Peyer's patch (tissue), 4 donors: ENCODE data around the gene FBXO48. TPM values are rescaled to one million over a fixed set of nuclear protein-coding genes. Genes with fewer than 3 reads are reported as not detected.

ENCODE experiments used
- DNase-seq, 3 donors: peaks; one replicate each; pipeline ENCODE4 v3.0.0-alpha.2; 2017 to 2019
- H3K27ac ChIP-seq, 4 donors: fragments of 200-600 bp; sonication (generic); one replicate each; pipeline ENCODE4 v1.5.1; 2016 to 2019
- H3K27me3 ChIP-seq, 2 donors: fragments of 200-600 bp; sonication (generic); one replicate each; pipeline ENCODE4 v1.5.1; 2019
- H3K36me3 ChIP-seq, 3 donors: fragments of 200-600 bp; sonication (generic); one replicate each; pipeline ENCODE4 v1.5.1; 2016 to 2019
- H3K4me1 ChIP-seq, 4 donors: fragments of 200-600 bp; sonication (generic); one replicate each; pipeline ENCODE4 v1.5.1; 2016 to 2019
- H3K4me3 ChIP-seq, 4 donors: fragments of 200-600 bp; sonication (generic); 1 replicate in 3 of 4; 2 replicates in 1 of 4; pipeline ENCODE4 v1.5.1; 2016 to 2019; ENCODE audit warnings: mild to moderate bottlenecking in 1 of 4
- H3K9me3 ChIP-seq, 4 donors: fragments of 200-600 bp; sonication (generic); one replicate each; pipeline ENCODE4 v1.5.1; 2016 to 2019; ENCODE audit warnings: mild to moderate bottlenecking in 1 of 4
- POLR2A ChIP-seq, 2 donors: fragments of 450-650 bp; IDR thresholded peaks; one replicate each; pipeline ENCODE4 v1.5.1; 2017; ENCODE audit warnings: antibody characterized with exemption in 2 of 2, mild to moderate bottlenecking in 2 of 2, moderate library complexity in 2 of 2
- total RNA-seq, 4 donors: library from RNA; depleted of rRNA; stranded (reverse); fragments of >200 nt; gene quantifications; one replicate each; pipeline ENCODE4 v1.1.0, GENCODE V29; 2016
- TF ChIP-seq, protein P1 (sequence below), 6 experiments: fragments of 450-650 bp in 4 of 6; fragments of 200-600 bp in 2 of 6; sonication (generic) in 1 of 6; IDR thresholded peaks; one replicate each; pipeline ENCODE4 v1.5.1; 2017 to 2019; ENCODE audit warnings: antibody characterized with exemption in 6 of 6, mild to moderate bottlenecking in 3 of 6, moderate library complexity in 1 of 6

Gene FBXO48
- total RNA-seq, 4 donors from 2014 or later, result 0.83 to 2.6 (median 1.4) TPM

DNA sequence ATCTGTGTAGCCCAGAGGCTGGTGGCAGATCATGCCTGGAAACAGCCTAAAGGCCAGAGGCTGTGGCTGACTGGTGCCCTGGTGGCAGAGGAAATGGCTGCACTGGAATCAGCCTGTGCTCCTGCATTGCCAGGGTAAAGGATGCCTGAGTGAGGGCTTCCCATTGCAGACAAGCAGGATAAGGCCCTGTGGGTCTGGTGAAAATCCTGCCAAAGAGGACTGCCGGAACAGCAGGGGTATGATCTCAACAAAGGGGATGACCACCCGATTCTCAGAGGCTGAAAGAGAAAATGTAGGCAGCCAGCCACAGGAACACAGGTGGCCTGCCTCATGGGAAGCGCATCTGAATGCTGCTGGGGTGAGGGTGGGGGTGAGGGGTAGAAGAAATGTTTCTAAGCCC is 48.2 kb downstream of the FBXO48 start:
- H3K27me3 ChIP-seq, result no peaks in the 10 kb centered on the region
- no peak overlapping the region for H3K4me3 ChIP-seq
- H3K4me1 ChIP-seq, result peaks cover 0 to 9% (median 0%) of the 10 kb centered on the region in 4 donors
- TF ChIP-seq POLR2A (IDR thresholded peaks at IDR 0.05), result no peak
- TF ChIP-seq, protein P1, sequence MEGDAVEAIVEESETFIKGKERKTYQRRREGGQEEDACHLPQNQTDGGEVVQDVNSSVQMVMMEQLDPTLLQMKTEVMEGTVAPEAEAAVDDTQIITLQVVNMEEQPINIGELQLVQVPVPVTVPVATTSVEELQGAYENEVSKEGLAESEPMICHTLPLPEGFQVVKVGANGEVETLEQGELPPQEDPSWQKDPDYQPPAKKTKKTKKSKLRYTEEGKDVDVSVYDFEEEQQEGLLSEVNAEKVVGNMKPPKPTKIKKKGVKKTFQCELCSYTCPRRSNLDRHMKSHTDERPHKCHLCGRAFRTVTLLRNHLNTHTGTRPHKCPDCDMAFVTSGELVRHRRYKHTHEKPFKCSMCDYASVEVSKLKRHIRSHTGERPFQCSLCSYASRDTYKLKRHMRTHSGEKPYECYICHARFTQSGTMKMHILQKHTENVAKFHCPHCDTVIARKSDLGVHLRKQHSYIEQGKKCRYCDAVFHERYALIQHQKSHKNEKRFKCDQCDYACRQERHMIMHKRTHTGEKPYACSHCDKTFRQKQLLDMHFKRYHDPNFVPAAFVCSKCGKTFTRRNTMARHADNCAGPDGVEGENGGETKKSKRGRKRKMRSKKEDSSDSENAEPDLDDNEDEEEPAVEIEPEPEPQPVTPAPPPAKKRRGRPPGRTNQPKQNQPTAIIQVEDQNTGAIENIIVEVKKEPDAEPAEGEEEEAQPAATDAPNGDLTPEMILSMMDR (IDR thresholded peaks at IDR 0.05), result peak in 1 of 6 experiments; percentile 4
- no peaks in the 10 kb centered on the region for H3K9me3 ChIP-seq
- no peak for DNase-seq
- H3K27ac ChIP-seq, result peak overlapping the region in 1 of 4 donors; percentile 11
- H3K36me3 ChIP-seq, result no peaks in the 10 kb centered on the region

- Histone ChIP-seq H3K4me3 (no peak overlapping the region), H3K36me3 (no peaks in the 10 kb centered on the region), H3K4me1 (peaks cover 0 to 9% (median 0%) of the 10 kb centered on the region in 4 donors), H3K27me3 (no peaks in the 10 kb centered on the region), H3K27ac (peak overlapping the region in 1 of 4 donors; percentile 11), H3K9me3 (no peaks in the 10 kb centered on the region)
- no peak for TF ChIP-seq POLR2A (IDR thresholded peaks at IDR 0.05)
- TF ChIP-seq, protein P1 (IDR thresholded peaks at IDR 0.05), result no peak
- DNase-seq, result no peak
Measured at GRCh38 chr2:68418419-68418818, 48.7 kb downstream of the FBXO48 start.

DNA sequence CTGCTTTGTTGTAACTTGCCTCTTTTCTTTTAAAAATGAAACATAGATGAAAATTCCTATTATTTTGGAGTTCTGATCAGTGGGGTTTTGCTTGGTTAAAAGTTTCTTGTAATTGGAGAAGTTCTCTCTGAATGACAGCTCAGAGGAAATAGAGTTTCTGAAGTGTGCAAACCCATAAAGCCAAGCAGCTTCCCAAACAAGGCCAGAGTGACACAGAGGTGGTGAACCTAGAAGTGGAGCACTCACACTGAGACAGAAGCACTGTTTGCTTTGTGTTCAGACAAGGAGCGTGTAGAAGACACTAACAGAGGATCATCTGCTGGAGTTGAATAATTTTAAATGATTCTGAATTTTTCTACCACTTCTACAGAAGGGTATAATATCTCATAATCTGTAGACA is 49.2 kb downstream of the FBXO48 start:
- no peak for TF ChIP-seq POLR2A (IDR thresholded peaks at IDR 0.05)
- TF ChIP-seq, protein P1 (IDR thresholded peaks at IDR 0.05), result no peak
- H3K4me1 ChIP-seq, result peaks cover 0 to 9% (median 0%) of the 10 kb centered on the region in 4 donors
- H3K9me3 ChIP-seq, result no peaks in the 10 kb centered on the region
- no peak overlapping the region for H3K4me3 ChIP-seq
- no peaks in the 10 kb centered on the region for H3K27me3 ChIP-seq
- DNase-seq, result peak in 1 of 3 donors; percentile 29
- H3K36me3 ChIP-seq, result no peaks in the 10 kb centered on the region
- no peak overlapping the region for H3K27ac ChIP-seq

GRCh38 chr2:68416081-68416675 is 50.9 kb downstream of the FBXO48 start:
- Histone ChIP-seq H3K9me3 (no peaks in the 10 kb centered on the region), H3K27ac (no peak overlapping the region), H3K4me1 (peaks cover 0 to 14% (median 5%) of the 10 kb centered on the region in 4 donors), H3K4me3 (no peak overlapping the region), H3K27me3 (no peaks in the 10 kb centered on the region), H3K36me3 (no peaks in the 10 kb centered on the region)
- no peak for TF ChIP-seq POLR2A (IDR thresholded peaks at IDR 0.05)
- TF ChIP-seq, protein P1 (IDR thresholded peaks at IDR 0.05), result no peak
- no peak for DNase-seq

DNA sequence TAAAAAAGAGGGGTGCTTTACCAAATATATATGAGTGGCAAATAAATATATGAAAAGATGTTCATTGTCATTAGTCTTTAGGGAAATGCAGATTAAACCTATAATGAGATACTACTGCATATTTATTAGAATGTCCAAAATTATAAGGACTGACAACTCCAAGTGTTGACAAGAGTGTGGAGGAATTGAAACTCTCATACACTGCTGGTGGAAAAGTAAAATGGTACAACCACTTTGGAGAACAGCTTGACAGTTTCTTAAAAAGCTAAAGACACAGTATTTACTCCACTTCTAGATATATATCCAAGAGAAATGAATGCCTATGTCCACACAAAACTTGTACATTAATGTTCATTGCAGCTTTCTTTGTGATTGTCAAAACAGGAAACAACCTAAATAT is 51.6 kb downstream of the FBXO48 start:
- H3K9me3 ChIP-seq, result no peaks in the 10 kb centered on the region
- TF ChIP-seq, protein P1 (IDR thresholded peaks at IDR 0.05), result no peak
- no peak for TF ChIP-seq POLR2A (IDR thresholded peaks at IDR 0.05)
- no peak overlapping the region for H3K4me3 ChIP-seq
- peaks cover 0 to 14% (median 5%) of the 10 kb centered on the region in 4 donors for H3K4me1 ChIP-seq
- H3K36me3 ChIP-seq, result no peaks in the 10 kb centered on the region
- no peaks in the 10 kb centered on the region for H3K27me3 ChIP-seq
- no peak for DNase-seq
- no peak overlapping the region for H3K27ac ChIP-seq
